ENCODE data around the gene PHLDA2.
"Not testable (repeated sequence)": the region's sequence is repeated elsewhere in the genome, so short reads cannot be mapped to it uniquely, and the experiment has no call there.

The PHLDA2 gene

GRCh38 chr11:2944530-2944929, 15.3 kb upstream of the PHLDA2 start:
- DNase-seq = no peak

GRCh38 chr11:2943711-2944118, 14.5 kb upstream of the PHLDA2 start:
- no peak for DNase-seq

GRCh38 chr11:2942872-2943710, 13.9 kb upstream of the PHLDA2 start:
- no peak for DNase-seq

GRCh38 chr11:2942447-2942846, 13.2 kb upstream of the PHLDA2 start:
- no peak for DNase-seq

- DNase-seq = no peak
Measured at GRCh38 chr11:2940921-2941821, 12.0 kb upstream of the PHLDA2 start.

- DNase-seq = no peak
Measured at GRCh38 chr11:2940147-2940920, 11.1 kb upstream of the PHLDA2 start.

- not testable (repeated sequence) for DNase-seq
Measured at GRCh38 chr11:2938458-2939418, 9.5 kb upstream of the PHLDA2 start.

- not testable (repeated sequence) for DNase-seq
Measured at GRCh38 chr11:2937641-2938457, 8.6 kb upstream of the PHLDA2 start.

- no peak for DNase-seq
Measured at GRCh38 chr11:2934611-2935239, 5.5 kb upstream of the PHLDA2 start.

- no peak for DNase-seq
Measured at GRCh38 chr11:2934021-2934550, 4.9 kb upstream of the PHLDA2 start.

GRCh38 chr11:2933375-2934020, 4.3 kb upstream of the PHLDA2 start:
- no peak for DNase-seq

GRCh38 chr11:2932850-2933251, 3.6 kb upstream of the PHLDA2 start:
- DNase-seq = no peak

GRCh38 chr11:2931771-2932738, 2.8 kb upstream of the PHLDA2 start:
- no peak for DNase-seq

- DNase-seq = no peak
Measured at GRCh38 chr11:2931420-2931746, 2.2 kb upstream of the PHLDA2 start.

GRCh38 chr11:2930704-2931419, 1.6 kb upstream of the PHLDA2 start:
- no peak for DNase-seq

- DNase-seq = no peak
Measured at GRCh38 chr11:2929950-2930703, 907 bp upstream of the PHLDA2 start.

- no peak for DNase-seq
Measured at GRCh38 chr11:2929531-2929949, 320 bp upstream of the PHLDA2 start.

Measured in NCI-H187 (cell line).